Measurements from ENCODE around the gene OR10A3.
"Not testable (repeated sequence)": the region's sequence is repeated elsewhere in the genome, so short reads cannot be mapped to it uniquely, and the experiment has no call there.

The OR10A3 gene, protein sequence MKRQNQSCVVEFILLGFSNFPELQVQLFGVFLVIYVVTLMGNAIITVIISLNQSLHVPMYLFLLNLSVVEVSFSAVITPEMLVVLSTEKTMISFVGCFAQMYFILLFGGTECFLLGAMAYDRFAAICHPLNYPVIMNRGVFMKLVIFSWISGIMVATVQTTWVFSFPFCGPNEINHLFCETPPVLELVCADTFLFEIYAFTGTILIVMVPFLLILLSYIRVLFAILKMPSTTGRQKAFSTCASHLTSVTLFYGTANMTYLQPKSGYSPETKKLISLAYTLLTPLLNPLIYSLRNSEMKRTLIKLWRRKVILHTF

GRCh38 chr11:7941608-7942007 lies at the start of gene OR10A3:
OR10A3 (minus strand) TSS chr11:7941708; CDS start chr11:7939520, 2,188 bp downstream.
- DNase-seq: no peak

- DNase-seq: not testable (repeated sequence)
These were observed 46.0 kb upstream of the OR10A3 start for GRCh38 chr11:7987560-7987883.

DNA sequence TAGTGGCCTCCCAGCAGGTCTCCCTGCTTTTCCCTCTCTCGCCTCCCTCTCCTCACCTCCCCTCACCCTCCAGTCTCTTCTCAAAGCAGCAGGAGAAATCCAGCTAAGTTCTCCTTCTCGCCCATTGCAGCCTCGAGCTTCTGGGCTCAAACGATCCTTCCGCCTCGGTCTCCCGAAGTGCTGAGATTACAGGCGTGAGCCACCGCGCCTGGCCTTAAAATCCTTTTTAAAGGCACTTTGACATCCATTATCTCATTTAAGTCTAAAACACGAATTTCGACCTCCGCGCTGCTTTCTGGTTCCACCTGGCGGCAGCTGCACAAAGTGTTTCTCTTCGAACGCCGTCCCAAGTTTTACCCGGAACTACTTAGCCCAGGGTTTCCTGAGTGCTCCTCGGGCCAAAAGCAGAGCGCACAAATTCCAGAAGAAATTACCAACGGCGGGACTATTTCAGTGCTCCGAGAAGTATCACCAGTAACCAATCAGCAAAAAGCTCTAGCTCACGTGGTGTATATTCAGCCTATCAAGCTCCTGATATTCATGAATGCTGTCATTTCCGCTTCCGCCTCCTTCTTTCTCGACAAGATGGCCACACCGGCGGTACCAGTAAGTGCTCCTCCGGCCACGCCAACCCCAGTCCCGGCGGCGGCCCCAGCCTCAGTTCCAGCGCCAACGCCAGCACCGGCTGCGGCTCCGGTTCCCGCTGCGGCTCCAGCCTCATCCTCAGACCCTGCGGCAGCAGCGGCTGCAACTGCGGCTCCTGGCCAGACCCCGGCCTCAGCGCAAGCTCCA lies 45.5 kb upstream of the OR10A3 start, which contains the start of gene EIF3F:
Gene EIF3F, plus strand, starts transcription at position 570 of the 792 bp plus-strand sequence. Its CDS starts 16 bp downstream, at position 586.
- peak; percentile 97 for DNase-seq

GRCh38 chr11:7983832-7984590 lies 42.5 kb upstream of the OR10A3 start:
- DNase-seq: no peak

DNA sequence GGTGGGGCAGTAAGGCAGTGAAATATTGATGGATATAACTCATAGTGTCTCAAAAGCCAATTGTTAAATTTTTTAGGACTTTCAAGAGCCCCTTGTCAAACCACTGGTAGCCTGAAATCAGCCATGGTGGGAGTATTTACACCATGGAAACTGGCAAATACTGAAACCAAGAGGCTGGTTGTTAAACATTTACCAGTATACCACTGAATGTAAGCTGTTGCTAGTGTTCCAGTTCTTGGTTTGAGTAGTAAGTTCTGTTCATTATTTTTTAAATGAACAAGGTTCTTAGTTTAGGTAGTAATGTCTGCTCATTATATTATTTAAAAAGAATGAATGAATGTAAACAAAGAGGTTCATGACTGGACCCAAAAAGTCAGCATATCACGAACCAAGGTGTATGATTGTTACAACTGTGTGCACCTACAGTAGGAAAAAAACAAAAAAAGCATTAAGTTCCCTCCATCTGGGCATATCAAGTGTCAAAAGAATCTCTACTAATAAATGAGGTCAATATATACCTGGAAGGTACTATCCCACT lies 41.1 kb upstream of the OR10A3 start:
- no peak for DNase-seq

DNA sequence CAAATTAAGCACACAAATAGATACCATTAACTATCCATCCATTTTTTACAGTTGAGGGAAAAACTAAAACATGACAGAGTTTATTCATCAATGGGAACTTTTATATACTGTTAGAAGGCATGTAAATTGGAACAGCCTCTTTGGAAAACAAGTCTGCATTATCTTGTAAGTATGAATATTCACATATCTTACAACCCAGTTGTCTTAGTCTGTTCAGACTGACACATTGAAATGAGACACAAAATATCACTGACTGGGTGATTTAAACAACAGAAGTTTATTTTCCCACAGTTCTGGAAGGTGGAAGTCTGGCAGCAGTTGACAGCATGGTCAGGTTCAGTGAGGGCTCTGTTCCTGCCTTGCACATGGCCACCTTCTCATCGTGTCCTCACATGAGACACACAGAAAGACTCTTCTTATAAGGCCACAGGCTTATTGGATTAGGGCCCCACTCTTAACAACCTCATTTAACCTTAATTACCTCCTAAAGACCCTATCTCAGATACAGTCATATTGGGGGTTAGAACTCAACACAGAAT lies 40.2 kb upstream of the OR10A3 start:
- DNase-seq: no peak

GRCh38 chr11:7977232-7977917 lies 35.9 kb upstream of the OR10A3 start:
- DNase-seq: no peak

DNA sequence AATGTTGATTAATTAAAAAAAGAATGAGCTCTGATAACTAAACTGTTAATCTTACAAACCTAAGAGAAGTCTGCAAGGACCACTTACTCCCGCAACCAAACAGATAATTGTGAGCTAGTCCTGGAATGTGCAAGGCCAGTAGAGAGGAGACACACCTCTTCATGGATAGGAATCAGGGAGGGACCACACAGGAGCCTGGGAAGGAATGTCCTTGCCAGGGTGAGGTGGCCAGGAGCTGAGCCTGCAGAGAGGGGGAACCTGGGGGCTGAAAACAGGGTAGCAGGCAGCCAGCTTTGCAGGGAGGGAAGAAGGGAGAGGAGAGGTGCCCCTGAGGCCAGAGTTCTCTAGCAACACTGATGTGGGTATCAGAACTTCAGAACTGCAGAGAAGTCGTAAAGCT lies 33.2 kb upstream of the OR10A3 start:
- DNase-seq: no peak

GRCh38 chr11:7973011-7973410 lies 31.5 kb upstream of the OR10A3 start:
- DNase-seq: no peak

- DNase-seq: no peak
These were observed 30.3 kb upstream of the OR10A3 start for GRCh38 chr11:7971846-7972245.

- no peak for DNase-seq
These were observed 28.5 kb upstream of the OR10A3 start for GRCh38 chr11:7969756-7970646.

- DNase-seq: no peak
These were observed 27.2 kb upstream of the OR10A3 start for GRCh38 chr11:7968686-7969085.

- no peak for DNase-seq
These were observed 26.3 kb upstream of the OR10A3 start for GRCh38 chr11:7967826-7968225.

DNA sequence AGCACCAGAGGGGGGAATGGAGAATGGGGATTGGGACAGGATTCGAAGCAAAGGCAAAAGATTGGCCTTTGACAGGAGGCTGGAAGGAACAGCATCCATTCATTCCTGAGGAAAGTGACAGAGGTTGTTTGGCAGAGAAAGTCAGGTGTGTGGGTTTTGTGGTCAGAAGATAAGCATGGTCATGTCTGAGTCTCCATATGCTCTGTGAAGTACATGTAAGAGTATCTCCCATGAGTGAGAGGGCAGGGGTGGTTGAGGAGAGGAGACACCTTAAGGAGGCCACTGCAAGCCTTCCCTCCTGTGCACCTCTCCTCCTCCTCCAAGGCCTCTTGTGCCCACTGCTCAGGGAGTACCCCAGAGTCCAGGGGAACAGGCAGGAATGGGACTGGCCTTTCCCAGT lies 25.6 kb upstream of the OR10A3 start:
- DNase-seq: no peak

DNA sequence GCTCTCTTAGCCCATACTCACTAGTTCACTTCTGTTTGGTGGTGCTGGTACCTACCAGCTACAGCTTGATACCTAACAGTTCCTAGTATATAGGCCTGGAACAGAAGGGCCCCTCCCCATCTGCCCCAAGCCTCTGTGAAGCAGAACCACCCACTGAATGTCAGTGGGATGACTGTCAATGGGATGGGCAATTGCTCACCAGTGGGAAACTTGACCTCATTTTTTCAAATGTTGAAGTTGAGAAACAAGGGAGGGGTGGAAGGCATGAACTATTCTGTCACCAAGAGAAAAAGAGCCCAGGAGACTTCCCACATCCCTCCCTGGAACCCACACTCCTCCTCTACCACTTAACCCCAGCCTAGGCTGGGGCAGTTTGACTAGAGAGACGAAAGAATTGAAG lies 23.9 kb upstream of the OR10A3 start, which contains the start of gene NLRP10:
Gene NLRP10, minus strand, starts transcription at position 62 of the 400 bp plus-strand sequence. CDS start 1,952 bp downstream, outside the sequence.
- no peak for DNase-seq

DNA sequence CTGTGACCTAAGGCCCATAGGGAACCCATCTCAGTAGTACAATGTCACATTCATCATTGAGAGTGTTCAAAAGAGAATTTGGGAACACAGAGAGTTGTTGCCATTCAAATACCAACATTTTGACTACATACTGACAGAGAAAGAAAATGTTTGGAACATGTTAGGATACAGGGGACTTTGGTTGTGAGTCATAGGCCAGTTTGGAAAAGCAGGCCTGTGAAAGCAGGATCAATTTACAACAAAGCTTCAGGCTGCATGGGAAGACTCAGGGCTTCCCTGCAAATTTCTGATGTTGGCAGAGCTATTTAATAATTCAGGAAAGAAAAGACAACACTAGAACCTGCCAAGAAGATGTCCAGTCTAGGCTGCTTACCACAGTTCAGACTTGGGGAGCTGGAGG lies 23.4 kb upstream of the OR10A3 start:
- no peak for DNase-seq

GRCh38 chr11:7964261-7964660 lies 22.8 kb upstream of the OR10A3 start:
- DNase-seq: no peak

DNA sequence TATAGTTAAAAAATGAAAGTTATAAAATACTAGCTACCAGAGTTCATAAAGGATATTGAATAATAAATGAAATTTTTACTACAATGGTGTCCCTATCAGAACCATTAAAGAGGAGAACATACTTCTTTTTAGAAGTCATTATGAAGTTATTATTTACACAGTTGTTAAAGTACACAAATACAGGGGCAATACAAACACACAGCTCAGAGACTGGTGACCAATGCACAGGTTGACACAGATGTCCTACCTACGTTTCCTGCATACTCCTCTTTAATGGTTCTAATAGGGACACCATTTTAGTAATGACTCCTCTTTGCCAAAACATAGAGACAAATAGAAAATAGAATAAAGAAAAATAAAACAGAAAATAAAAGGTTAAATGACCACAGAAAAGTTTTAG lies 13.7 kb upstream of the OR10A3 start:
- DNase-seq: no peak

DNA sequence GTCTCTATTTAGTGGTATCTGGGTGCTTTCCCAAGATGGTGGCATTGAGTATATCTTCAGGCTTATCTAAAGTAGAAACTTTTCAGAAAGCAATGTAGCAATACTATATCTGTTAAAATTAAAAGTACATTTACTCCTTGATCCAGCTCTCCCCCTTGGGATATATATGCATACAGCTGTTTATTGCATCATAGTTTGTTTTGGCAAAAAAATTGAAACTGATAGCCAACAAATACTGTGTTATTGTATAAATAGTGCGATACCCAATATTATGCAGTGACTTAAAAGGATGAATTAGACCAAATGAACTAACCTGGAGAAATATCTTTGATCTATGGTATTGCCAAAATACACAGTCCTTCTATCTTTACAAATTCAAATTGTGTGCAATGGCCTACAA lies 8.4 kb upstream of the OR10A3 start:
- no peak for DNase-seq

DNA sequence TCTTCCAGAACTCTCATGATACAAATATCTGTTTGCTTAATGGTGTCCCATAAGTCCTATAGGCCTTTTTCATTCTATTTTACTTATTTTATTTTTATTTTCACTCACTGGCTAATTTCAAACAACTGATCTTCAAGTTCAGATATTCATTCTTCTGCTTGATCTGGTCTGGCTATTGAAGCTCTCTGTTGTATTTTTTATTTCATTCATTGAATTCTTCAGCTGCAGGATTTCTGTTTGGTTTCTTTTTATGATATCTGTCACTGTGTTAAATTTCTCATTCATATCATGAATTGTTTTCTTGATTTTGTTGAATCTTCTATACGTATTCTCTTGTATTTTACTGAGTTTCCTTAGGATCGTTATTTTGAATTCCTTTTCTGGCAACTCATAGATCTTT lies 2.6 kb upstream of the OR10A3 start:
- no peak for DNase-seq

GRCh38 chr11:7941146-7941545 lies 362 bp downstream of the OR10A3 start:
- no peak for DNase-seq
